Measurements from ENCODE around the gene EXOC1.

The EXOC1 gene

DNA sequence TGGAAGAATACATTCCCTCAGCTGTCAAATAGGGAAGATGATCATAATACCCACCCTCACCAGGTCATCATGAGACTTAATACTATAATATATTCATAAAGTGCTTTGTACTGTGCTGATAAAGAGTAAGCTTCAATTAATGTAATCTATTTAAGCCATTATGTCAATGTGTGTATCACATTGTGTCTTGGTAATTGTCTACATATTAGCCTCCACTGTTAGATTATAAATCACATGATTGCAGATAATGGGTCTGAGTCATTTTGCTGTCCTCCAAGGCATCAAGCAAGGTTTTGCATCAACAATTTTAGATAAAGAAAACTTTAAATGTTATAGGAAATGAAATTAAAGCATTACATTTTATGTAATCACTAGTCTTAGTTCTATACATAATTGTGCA is 50.1 kb downstream of the EXOC1 start:
- no peak for DNase-seq
- no peaks in the 10 kb centered on the region for H3K27me3 Mint-ChIP-seq
- no peaks in the 10 kb centered on the region for H3K9me3 Mint-ChIP-seq
- H3K36me3 Mint-ChIP-seq: peaks cover 16 to 39% of the 10 kb centered on the region in 2 donors
- no peak overlapping the region for H3K27ac Mint-ChIP-seq
- H3K4me1 Mint-ChIP-seq: peaks cover 2 to 10% of the 10 kb centered on the region in 2 donors
- H3K4me3 Mint-ChIP-seq: no peak overlapping the region
- no peak for ATAC-seq (replicated peaks)

- H3K27me3 Mint-ChIP-seq: no peaks in the 10 kb centered on the region
- no peak for ATAC-seq (replicated peaks)
- DNase-seq: no peak
- peaks cover 2 to 10% of the 10 kb centered on the region in 2 donors for H3K4me1 Mint-ChIP-seq
- no peaks in the 10 kb centered on the region for H3K9me3 Mint-ChIP-seq
- H3K36me3 Mint-ChIP-seq: peaks cover 20 to 39% of the 10 kb centered on the region in 2 donors
- no peak overlapping the region for H3K27ac Mint-ChIP-seq
- no peak overlapping the region for H3K4me3 Mint-ChIP-seq
Measured at GRCh38 chr4:55904576-55904975, 51.1 kb downstream of the EXOC1 start.

DNA sequence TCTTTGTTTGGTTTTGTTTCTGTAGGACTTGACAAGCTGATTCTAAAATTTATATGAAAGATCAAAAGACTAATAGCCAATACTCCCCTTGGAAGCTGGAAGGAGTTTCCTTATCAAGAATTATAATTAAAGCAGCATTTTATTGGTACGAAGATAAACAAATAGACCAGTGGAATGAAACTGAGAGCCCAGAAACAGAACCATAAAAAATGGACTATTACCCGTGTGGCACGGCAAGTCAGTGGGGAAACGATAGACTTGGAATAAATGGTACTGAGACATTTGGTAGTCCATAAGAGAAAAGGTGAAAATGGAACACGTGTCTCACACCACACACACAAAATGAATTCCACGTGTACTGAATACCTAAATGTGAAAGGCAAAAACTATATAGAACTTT is 52.9 kb downstream of the EXOC1 start:
- Mint-ChIP-seq H3K4me1 (peaks cover 2 to 10% of the 10 kb centered on the region in 2 donors), H3K27ac (no peak overlapping the region), H3K36me3 (peaks cover 20 to 32% of the 10 kb centered on the region in 2 donors), H3K27me3 (no peaks in the 10 kb centered on the region), H3K4me3 (no peak overlapping the region), H3K9me3 (no peaks in the 10 kb centered on the region)
- ATAC-seq (replicated peaks) (no peak), DNase-seq (no peak)

- H3K27me3 Mint-ChIP-seq: no peaks in the 10 kb centered on the region
- H3K36me3 Mint-ChIP-seq: peaks cover 20 to 32% of the 10 kb centered on the region in 2 donors
- ATAC-seq (replicated peaks) (peak; percentile 27 to 50), DNase-seq (no peak)
- H3K27ac Mint-ChIP-seq: no peak overlapping the region
- no peak overlapping the region for H3K4me3 Mint-ChIP-seq
- no peaks in the 10 kb centered on the region for H3K9me3 Mint-ChIP-seq
- H3K4me1 Mint-ChIP-seq: peaks cover 2 to 10% of the 10 kb centered on the region in 2 donors
Measured at GRCh38 chr4:55906989-55907388, 53.5 kb downstream of the EXOC1 start.

DNA sequence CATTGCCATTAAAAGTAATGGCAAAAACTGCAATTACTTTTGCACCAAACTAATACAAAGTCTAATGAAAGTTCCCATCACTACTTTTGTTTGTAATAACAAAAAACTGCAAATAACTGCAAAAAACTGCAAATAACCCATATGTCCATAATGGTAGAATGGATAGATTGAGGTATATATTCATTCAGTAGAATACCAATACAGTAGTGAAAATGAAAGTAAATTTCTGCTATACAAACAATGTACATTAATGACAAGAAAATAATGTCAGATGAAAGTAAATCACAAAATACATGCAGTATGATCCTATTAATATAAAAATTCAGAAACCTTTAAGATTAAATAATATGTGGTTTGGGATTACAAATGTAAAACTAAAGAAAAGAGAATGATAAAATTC is 54.0 kb downstream of the EXOC1 start:
- no peak for DNase-seq
- Mint-ChIP-seq H3K4me3 (no peak overlapping the region), H3K9me3 (no peaks in the 10 kb centered on the region), H3K27me3 (no peaks in the 10 kb centered on the region), H3K4me1 (peaks cover 2 to 10% of the 10 kb centered on the region in 2 donors), H3K36me3 (peaks cover 17 to 28% of the 10 kb centered on the region in 2 donors), H3K27ac (no peak overlapping the region)
- no peak for ATAC-seq (replicated peaks)

- Mint-ChIP-seq H3K4me3 (no peak overlapping the region), H3K9me3 (peaks cover 0 to 1% of the 10 kb centered on the region in 2 donors), H3K27ac (no peak overlapping the region), H3K27me3 (no peaks in the 10 kb centered on the region), H3K4me1 (peaks cover 2 to 10% of the 10 kb centered on the region in 2 donors), H3K36me3 (peaks cover 11 to 17% of the 10 kb centered on the region in 2 donors)
- no peak for ATAC-seq (replicated peaks)
- no peak for DNase-seq
Measured at GRCh38 chr4:55910140-55910539, 56.7 kb downstream of the EXOC1 start.

DNA sequence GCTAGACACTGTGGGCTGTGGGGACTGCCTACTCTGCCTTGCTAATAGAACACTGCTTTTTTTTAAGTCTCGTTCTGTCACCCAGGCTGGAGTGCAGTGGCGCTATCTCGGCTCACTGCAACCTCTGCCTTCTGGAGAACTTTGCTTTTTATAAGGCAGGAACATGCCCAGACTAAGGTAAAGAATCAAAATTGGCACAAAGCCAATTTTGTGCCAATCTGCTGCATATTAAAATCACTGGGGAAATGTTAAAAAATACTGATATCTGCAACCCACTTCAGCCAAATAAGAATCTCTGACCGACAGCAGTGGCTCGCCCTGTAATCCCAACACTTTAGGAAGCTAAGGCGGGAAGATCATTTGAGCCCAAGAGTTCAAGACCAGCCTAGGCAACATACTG is 58.8 kb downstream of the EXOC1 start:
- ATAC-seq (replicated peaks) (no peak), DNase-seq (no peak)
- no peak overlapping the region for H3K27ac Mint-ChIP-seq
- H3K4me1 Mint-ChIP-seq: peaks cover 0 to 2% of the 10 kb centered on the region in 2 donors
- no peak overlapping the region for H3K4me3 Mint-ChIP-seq
- peaks cover 0 to 4% of the 10 kb centered on the region in 2 donors for H3K36me3 Mint-ChIP-seq
- peaks cover 0 to 1% of the 10 kb centered on the region in 2 donors for H3K9me3 Mint-ChIP-seq
- no peaks in the 10 kb centered on the region for H3K27me3 Mint-ChIP-seq

DNA sequence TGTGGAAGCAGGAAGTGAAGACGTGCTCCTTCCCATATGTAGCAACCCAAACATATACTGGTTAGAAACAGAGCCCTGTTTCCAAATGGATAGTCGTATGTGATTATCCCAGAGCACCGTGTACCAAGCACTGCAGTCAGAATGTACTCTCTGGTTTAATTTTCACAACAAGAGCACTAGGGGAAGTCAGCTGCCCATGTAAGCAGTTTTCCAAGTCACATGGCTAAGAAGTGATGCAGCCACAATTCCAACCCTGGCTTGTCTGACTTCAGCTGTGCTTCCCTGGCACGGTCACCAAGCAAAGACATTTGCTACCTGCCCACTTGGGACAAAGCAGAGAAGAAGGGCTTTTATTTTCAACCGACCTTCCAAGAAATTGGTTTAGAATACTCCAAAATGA is 67.1 kb downstream of the EXOC1 start:
- Mint-ChIP-seq H3K9me3 (peaks cover 0 to 1% of the 10 kb centered on the region in 2 donors), H3K36me3 (no peaks in the 10 kb centered on the region), H3K27me3 (no peaks in the 10 kb centered on the region), H3K27ac (no peak overlapping the region), H3K4me1 (no peaks in the 10 kb centered on the region), H3K4me3 (no peak overlapping the region)
- no peak for ATAC-seq (replicated peaks)
- DNase-seq: no peak

DNA sequence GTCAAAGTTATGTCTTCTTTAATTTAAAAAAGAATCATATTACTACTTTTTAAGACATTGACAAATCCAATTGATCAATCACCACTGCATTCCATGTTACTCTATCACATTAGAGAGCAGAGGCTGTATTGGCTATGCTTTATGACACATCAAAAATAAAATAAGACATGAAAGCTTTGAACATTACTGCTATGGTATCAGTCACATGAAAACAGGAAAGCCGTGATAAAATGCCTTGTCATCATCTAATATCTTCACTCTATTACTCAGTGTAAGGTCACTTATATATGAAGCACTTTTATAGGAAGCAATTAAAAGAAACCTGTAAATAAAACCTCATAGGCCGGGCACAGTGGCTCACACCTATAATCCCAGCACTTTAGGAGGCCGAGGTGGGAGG is 67.6 kb downstream of the EXOC1 start:
- peaks cover 0 to under 1% of the 10 kb centered on the region in 2 donors for H3K4me1 Mint-ChIP-seq
- no peaks in the 10 kb centered on the region for H3K36me3 Mint-ChIP-seq
- H3K27me3 Mint-ChIP-seq: no peaks in the 10 kb centered on the region
- no peak for ATAC-seq (replicated peaks)
- H3K4me3 Mint-ChIP-seq: no peak overlapping the region
- peaks cover 0 to 1% of the 10 kb centered on the region in 2 donors for H3K9me3 Mint-ChIP-seq
- H3K27ac Mint-ChIP-seq: no peak overlapping the region
- no peak for DNase-seq

GRCh38 chr4:55925241-55925640 is 71.8 kb downstream of the EXOC1 start:
- H3K4me1 Mint-ChIP-seq: peaks cover 8 to 20% of the 10 kb centered on the region in 2 donors
- no peaks in the 10 kb centered on the region for H3K9me3 Mint-ChIP-seq
- H3K27me3 Mint-ChIP-seq: no peaks in the 10 kb centered on the region
- DNase-seq (no peak), ATAC-seq (replicated peaks) (no peak)
- no peak overlapping the region for H3K27ac Mint-ChIP-seq
- H3K4me3 Mint-ChIP-seq: no peak overlapping the region
- H3K36me3 Mint-ChIP-seq: peaks cover 3% of the 10 kb centered on the region in 2 donors

DNA sequence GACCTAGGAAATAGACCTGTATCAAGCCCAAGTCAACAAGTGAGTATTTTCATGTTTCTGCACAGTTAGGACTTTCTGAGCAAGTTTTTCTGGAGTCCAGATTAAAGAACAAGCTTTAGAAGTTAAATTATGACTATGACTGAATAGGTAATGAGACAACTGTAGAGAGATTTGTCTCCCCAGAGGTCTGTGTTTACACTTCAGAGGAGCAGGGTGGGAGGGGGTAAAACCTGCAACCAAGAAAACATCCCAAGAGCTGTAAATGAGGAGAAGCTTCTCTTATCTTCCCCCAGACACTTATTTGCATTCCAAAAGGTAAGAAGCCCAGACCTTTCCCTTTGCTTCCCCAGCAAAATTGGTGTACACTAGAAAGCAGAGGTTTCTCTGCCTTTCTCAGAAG is 73.2 kb downstream of the EXOC1 start:
- DNase-seq (no peak), ATAC-seq (replicated peaks) (peak; percentile 80 to 88)
- H3K4me1 Mint-ChIP-seq: peaks cover 8 to 24% of the 10 kb centered on the region in 2 donors
- no peaks in the 10 kb centered on the region for H3K9me3 Mint-ChIP-seq
- no peak overlapping the region for H3K4me3 Mint-ChIP-seq
- H3K36me3 Mint-ChIP-seq: peaks cover 3% of the 10 kb centered on the region in 2 donors
- H3K27me3 Mint-ChIP-seq: no peaks in the 10 kb centered on the region
- H3K27ac Mint-ChIP-seq: no peak overlapping the region

DNA sequence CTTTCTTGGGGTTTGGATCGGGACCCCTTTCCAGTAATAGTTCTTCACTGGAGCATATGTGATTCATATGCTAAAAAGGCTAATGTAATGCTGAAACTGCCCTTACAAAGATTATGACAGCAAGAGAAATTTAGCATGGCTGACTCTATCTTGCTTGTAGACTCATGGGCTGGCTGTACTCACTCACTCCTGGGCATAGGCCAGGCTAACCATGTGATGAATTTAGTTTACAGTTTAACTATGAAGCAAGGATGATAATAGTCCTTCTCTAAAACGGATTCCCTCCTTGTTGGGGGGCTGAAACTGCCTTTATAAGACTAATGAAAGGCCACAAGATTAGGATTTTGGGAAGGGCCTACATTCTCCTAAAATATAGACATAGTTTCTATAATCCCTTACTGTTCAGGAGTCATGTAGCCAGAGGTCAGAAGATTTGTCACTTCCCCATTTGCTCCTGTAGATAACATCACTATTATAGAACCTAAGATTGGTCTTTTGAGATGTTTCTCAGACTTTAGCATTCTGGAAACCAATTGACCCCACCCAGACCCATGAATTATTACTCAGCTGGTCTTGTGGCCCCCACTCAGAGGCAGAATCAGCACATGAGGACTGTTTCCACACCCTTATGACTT is 74.5 kb downstream of the EXOC1 start:
- Mint-ChIP-seq H3K4me3 (no peak overlapping the region), H3K4me1 (peaks cover 8 to 26% of the 10 kb centered on the region in 2 donors), H3K9me3 (no peaks in the 10 kb centered on the region), H3K27ac (no peak overlapping the region), H3K36me3 (peaks cover 3% of the 10 kb centered on the region in 2 donors), H3K27me3 (no peaks in the 10 kb centered on the region)
- ATAC-seq (replicated peaks) (no peak), DNase-seq (no peak)

- no peaks in the 10 kb centered on the region for H3K27me3 Mint-ChIP-seq
- no peak overlapping the region for H3K4me3 Mint-ChIP-seq
- H3K36me3 Mint-ChIP-seq: peaks cover 3% of the 10 kb centered on the region in 2 donors
- H3K4me1 Mint-ChIP-seq: peaks cover 8 to 26% of the 10 kb centered on the region in 2 donors
- ATAC-seq (replicated peaks) (no peak), DNase-seq (no peak)
- H3K9me3 Mint-ChIP-seq: no peaks in the 10 kb centered on the region
- H3K27ac Mint-ChIP-seq: no peak overlapping the region
Measured at GRCh38 chr4:55928846-55929245, 75.4 kb downstream of the EXOC1 start.

DNA sequence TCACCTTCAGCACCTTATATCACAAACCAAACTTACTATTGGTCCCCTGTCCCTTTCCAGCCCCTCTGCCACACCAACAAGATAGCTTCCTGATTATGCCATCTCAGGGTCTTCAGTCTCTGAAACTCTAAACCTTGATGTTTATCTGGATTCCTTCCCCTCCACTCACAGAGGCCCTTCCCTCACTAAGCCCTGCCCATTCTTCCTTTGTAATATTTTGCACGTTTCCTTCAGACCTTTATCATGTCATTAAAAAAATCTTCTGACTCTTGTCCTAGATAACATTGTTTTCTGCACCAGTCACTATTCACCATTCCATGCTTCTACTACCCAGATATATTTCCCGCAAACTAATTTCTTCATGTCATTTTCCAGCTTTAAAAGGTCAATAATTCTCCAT is 77.6 kb downstream of the EXOC1 start:
- H3K36me3 Mint-ChIP-seq: peaks cover 3 to 10% of the 10 kb centered on the region in 2 donors
- H3K27me3 Mint-ChIP-seq: no peaks in the 10 kb centered on the region
- ATAC-seq (replicated peaks): no peak
- no peak for DNase-seq
- H3K9me3 Mint-ChIP-seq: peaks cover 0 to 3% of the 10 kb centered on the region in 2 donors
- no peak overlapping the region for H3K4me3 Mint-ChIP-seq
- H3K4me1 Mint-ChIP-seq: peaks cover 8 to 26% of the 10 kb centered on the region in 2 donors
- H3K27ac Mint-ChIP-seq: no peak overlapping the region

DNA sequence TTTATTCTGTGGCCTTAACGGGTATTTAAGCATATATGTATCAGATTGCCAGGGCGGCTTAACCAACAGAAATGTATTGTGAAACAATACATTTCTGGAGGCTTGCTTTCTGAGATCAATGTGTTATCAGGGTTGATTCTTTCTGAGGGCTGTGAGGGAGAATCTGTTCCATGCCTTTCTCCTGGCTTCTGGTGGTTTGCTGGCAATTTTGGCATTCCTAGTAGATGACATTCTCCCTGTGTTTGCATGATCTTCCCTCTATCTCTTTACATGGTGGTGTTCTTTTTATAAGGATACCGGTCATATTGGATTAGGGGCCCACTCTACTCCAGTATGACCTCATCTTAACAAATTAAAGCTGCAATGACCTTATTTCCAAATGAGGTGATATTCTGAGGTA is 78.4 kb downstream of the EXOC1 start:
- H3K4me3 Mint-ChIP-seq: no peak overlapping the region
- peaks cover 10 to 11% of the 10 kb centered on the region in 2 donors for H3K36me3 Mint-ChIP-seq
- no peak for DNase-seq
- H3K4me1 Mint-ChIP-seq: peaks cover 4 to 18% of the 10 kb centered on the region in 2 donors
- no peak for ATAC-seq (replicated peaks)
- no peak overlapping the region for H3K27ac Mint-ChIP-seq
- H3K9me3 Mint-ChIP-seq: peaks cover 0 to 5% of the 10 kb centered on the region in 2 donors
- H3K27me3 Mint-ChIP-seq: no peaks in the 10 kb centered on the region

Measured in stimulated activated naive B cell treated with anti-CD40 and anti-IgM and Interleukin-4, amounts not matched to agents 10 μg/mL and 1 μg/mL and 100 μg/mL, for 72 hours (primary cell).